Uterus (tissue), 2 donors: ENCODE results near the gene DNASE1L2.

Experiments
- POLR2A ChIP-seq, 2 donors: fragments of 450-650 bp; IDR thresholded peaks; one replicate each; pipeline ENCODE4 v1.6.1; 2016; ENCODE audit warnings: antibody characterized with exemption in 2 of 2, mild to moderate bottlenecking in 1 of 2, moderate library complexity in 1 of 2
- TF ChIP-seq, protein P1 (sequence below), 4 experiments: fragments of 200-600 bp in 2 of 4; fragments of 450-650 bp in 2 of 4; sonication (generic) in 2 of 4; IDR thresholded peaks; one replicate each; pipeline ENCODE4 v1.5.1; 2016 to 2019; ENCODE audit warnings: antibody characterized with exemption in 4 of 4, mild to moderate bottlenecking in 2 of 4, moderate library complexity in 1 of 4

DNA sequence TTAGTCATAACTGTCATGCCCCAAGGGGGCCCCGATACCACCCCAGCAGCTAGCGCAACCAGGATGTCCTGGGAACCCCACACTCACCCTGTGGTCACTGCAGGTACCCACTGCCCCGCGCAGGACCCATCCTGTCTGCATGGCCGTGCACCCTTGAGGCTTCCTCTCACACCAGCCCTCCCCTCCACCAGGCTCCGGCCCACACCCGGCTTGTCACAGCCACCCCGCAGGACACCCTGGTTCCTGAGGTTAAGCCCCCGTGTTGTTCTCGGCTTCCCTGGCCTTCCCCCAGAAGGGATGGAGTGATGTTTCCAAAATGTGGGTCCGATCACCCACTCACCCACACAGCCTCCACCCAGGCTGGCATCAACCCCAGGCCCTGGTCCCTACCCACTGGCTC is 7.5 kb downstream of the DNASE1L2 start:
- no peak for TF ChIP-seq POLR2A (IDR thresholded peaks at IDR 0.05)
- TF ChIP-seq, protein P1, sequence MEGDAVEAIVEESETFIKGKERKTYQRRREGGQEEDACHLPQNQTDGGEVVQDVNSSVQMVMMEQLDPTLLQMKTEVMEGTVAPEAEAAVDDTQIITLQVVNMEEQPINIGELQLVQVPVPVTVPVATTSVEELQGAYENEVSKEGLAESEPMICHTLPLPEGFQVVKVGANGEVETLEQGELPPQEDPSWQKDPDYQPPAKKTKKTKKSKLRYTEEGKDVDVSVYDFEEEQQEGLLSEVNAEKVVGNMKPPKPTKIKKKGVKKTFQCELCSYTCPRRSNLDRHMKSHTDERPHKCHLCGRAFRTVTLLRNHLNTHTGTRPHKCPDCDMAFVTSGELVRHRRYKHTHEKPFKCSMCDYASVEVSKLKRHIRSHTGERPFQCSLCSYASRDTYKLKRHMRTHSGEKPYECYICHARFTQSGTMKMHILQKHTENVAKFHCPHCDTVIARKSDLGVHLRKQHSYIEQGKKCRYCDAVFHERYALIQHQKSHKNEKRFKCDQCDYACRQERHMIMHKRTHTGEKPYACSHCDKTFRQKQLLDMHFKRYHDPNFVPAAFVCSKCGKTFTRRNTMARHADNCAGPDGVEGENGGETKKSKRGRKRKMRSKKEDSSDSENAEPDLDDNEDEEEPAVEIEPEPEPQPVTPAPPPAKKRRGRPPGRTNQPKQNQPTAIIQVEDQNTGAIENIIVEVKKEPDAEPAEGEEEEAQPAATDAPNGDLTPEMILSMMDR (IDR thresholded peaks at IDR 0.05): no peak
